Breast epithelium (tissue), 4 donors: ENCODE measurements around the gene SLC41A3. TPM values are rescaled to one million over a fixed set of nuclear protein-coding genes. Genes with fewer than 3 reads are reported as not detected.

Experiments
- DNase-seq, 2 donors: peaks; one replicate each; pipeline ENCODE4 v3.0.0-alpha.2; 2019; ENCODE audit warnings: low spot score in 2 of 2
- H3K27ac ChIP-seq, 2 donors: fragments of 200-600 bp; sonication (generic) in 1 of 2; one replicate each; pipeline ENCODE4 v1.5.1; 2016 to 2019; ENCODE audit warnings: mild to moderate bottlenecking in 1 of 2
- H3K27me3 ChIP-seq, 2 donors: fragments of 200-600 bp; sonication (generic) in 1 of 2; one replicate each; pipeline versions ENCODE4 v1.5.1 to v1.6.0; 2017 to 2019; ENCODE audit warnings: control low read depth in 1 of 2, mild to moderate bottlenecking in 1 of 2
- H3K36me3 ChIP-seq: fragments of 200-600 bp; one replicate; pipeline ENCODE4 v1.5.1; 2019
- H3K4me1 ChIP-seq, 2 donors: fragments of 200-600 bp; sonication (generic); one replicate each; pipeline ENCODE4 v1.5.1; 2016 to 2019; ENCODE audit warnings: control low read depth in 1 of 2
- H3K4me3 ChIP-seq, 3 donors: fragments of 200-600 bp; sonication (generic); 1 replicate in 2 of 3; 2 replicates in 1 of 3; pipeline ENCODE4 v1.5.1; 2016 to 2019; ENCODE audit warnings: mild to moderate bottlenecking in 3 of 3, moderate library complexity in 2 of 3
- H3K9me3 ChIP-seq, 2 donors: fragments of 200-600 bp; sonication (generic) in 1 of 2; one replicate each; pipeline ENCODE4 v1.5.1; 2016 to 2019; ENCODE audit warnings: control low read depth in 1 of 2
- POLR2A ChIP-seq: fragments of 450-650 bp; IDR thresholded peaks from one replicate; pipeline ENCODE4 v1.6.1; 2016; ENCODE audit warnings: antibody characterized with exemption, mild to moderate bottlenecking, moderate library complexity
- POLR2AphosphoS5 ChIP-seq, 3 donors: sonication (generic); formaldehyde crosslinking; IDR thresholded peaks; one replicate each; pipeline ENCODE4 v1.6.1; 2017; ENCODE audit warnings: antibody characterized with exemption in 3 of 3
- intact Hi-C: fragments of 100-400 bp; cut with DNase I; formaldehyde crosslinking; loops from one replicate; pipeline ENCODE4 v1.15.1; 2023; ENCODE audit warnings: low total_unique reads
- total RNA-seq, 3 donors: library from RNA; depleted of rRNA; stranded (reverse); fragments of >200 nt; gene quantifications; one replicate each; pipeline ENCODE4 v1.1.0, GENCODE V29; 2016
- TF ChIP-seq, protein P1 (sequence below), 3 donors: fragments of 450-650 bp; IDR thresholded peaks; one replicate each; pipeline ENCODE4 v1.5.1; 2016 to 2017; ENCODE audit warnings: antibody characterized with exemption in 3 of 3, mild to moderate bottlenecking in 3 of 3, moderate library complexity in 3 of 3

The SLC41A3 gene
- total RNA-seq, 3 donors from 2014 or later = 42.6 to 53.7 (median 50.1) TPM

DNA sequence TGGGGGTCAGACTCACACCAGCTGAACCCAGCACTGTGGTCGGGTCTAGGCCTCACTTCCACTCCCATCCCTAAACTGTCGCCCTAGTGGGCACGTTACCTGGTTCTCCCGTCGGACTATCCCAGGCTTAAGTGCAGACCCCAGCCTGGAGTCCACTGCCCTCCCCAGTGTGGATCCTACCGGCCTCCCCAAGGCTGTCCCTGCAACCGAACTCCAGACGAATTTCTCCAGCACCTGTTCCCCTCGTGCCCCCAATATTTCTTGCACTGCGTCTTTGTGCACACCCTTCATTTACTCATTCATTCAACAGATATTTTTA is 26.5 kb downstream of the SLC41A3 start:
- no peak for DNase-seq
- H3K4me1 ChIP-seq = no peaks in the 10 kb centered on the region
- H3K27ac ChIP-seq = no peak overlapping the region
- H3K36me3 ChIP-seq = no peaks in the 10 kb centered on the region
- H3K4me3 ChIP-seq = no peak overlapping the region
- H3K27me3 ChIP-seq = no peaks in the 10 kb centered on the region
- no peak for TF ChIP-seq POLR2AphosphoS5 (IDR thresholded peaks at IDR 0.05)
- no peak for TF ChIP-seq POLR2A
- TF ChIP-seq, protein P1, sequence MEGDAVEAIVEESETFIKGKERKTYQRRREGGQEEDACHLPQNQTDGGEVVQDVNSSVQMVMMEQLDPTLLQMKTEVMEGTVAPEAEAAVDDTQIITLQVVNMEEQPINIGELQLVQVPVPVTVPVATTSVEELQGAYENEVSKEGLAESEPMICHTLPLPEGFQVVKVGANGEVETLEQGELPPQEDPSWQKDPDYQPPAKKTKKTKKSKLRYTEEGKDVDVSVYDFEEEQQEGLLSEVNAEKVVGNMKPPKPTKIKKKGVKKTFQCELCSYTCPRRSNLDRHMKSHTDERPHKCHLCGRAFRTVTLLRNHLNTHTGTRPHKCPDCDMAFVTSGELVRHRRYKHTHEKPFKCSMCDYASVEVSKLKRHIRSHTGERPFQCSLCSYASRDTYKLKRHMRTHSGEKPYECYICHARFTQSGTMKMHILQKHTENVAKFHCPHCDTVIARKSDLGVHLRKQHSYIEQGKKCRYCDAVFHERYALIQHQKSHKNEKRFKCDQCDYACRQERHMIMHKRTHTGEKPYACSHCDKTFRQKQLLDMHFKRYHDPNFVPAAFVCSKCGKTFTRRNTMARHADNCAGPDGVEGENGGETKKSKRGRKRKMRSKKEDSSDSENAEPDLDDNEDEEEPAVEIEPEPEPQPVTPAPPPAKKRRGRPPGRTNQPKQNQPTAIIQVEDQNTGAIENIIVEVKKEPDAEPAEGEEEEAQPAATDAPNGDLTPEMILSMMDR (IDR thresholded peaks at IDR 0.05) = no peak
- intact Hi-C loops = no loop called here
- no peaks in the 10 kb centered on the region for H3K9me3 ChIP-seq

DNA sequence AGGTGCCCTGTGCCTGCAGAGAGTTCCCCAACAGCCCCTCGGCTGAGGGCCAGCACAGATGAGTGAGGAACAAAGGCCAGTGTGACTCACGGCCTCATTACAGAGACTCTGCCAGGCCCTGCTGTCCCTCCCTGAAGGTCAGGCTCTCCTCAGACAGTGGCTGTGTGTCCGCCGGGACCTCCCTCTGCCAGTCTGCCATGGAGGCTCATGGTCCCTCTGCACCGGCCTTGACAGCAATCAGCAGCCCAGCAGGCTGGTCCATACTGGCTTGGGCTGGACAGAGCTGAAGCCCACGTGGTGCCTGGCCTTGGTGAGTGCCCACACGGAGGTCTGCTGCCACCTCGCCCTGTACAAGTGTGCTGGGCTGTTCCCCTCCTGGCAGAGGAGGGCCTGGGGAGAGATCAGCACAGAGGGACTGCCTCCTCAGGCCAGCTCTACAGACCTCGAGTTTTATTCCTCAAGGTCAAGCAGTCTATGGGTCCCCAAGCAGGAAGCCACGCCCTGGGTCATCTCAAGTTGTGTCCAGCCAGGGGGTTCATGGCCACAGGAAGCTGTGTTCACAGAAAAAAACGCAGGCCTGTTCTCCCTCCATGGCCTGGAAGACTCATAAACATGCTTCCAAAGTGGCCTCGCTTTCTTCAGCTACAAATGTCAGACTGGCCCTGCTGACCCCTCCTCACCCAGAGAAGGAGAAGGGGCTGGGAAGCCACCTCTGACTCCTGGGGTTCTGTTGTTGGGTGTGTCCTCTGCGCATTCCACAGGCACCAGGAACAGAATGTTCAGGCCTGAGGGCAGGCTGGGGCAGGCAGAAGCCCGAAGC is 27.0 kb downstream of the SLC41A3 start:
- Histone ChIP-seq H3K9me3 (no peaks in the 10 kb centered on the region), H3K27ac (no peak overlapping the region), H3K4me1 (no peaks in the 10 kb centered on the region), H3K36me3 (no peaks in the 10 kb centered on the region), H3K27me3 (no peaks in the 10 kb centered on the region), H3K4me3 (no peak overlapping the region)
- intact Hi-C loops = no loop called here
- TF ChIP-seq, protein P1 (IDR thresholded peaks at IDR 0.05) = no peak
- no peak for TF ChIP-seq POLR2AphosphoS5 (IDR thresholded peaks at IDR 0.05)
- no peak for TF ChIP-seq POLR2A
- DNase-seq = no peak

DNA sequence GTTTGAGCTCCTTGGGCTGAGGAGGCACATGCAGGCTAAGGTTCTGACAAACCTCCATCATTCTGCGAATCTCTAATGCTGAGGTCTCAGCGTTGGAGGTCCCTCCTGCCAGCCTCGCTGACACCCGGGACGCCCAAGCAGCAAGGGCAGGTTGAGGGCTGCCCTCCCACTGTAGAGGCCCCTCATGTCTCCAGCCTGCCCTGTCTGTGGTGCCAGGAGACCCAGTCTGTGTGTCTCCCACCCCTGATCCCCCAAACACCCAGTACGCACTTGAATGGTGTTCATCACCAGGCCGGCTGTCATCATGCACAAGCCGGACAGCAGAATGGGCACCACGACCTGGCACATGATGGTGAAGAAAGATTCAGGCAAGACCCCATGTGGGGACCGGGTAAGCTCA is 27.8 kb downstream of the SLC41A3 start:
- TF ChIP-seq, protein P1 (IDR thresholded peaks at IDR 0.05) = no peak
- TF ChIP-seq POLR2A (no peak), POLR2AphosphoS5 (IDR thresholded peaks at IDR 0.05) (no peak)
- H3K27ac ChIP-seq = no peak overlapping the region
- H3K4me3 ChIP-seq = no peak overlapping the region
- H3K27me3 ChIP-seq = no peaks in the 10 kb centered on the region
- H3K36me3 ChIP-seq = no peaks in the 10 kb centered on the region
- no peaks in the 10 kb centered on the region for H3K9me3 ChIP-seq
- no peaks in the 10 kb centered on the region for H3K4me1 ChIP-seq
- intact Hi-C loops = no loop called here
- DNase-seq = no peak

DNA sequence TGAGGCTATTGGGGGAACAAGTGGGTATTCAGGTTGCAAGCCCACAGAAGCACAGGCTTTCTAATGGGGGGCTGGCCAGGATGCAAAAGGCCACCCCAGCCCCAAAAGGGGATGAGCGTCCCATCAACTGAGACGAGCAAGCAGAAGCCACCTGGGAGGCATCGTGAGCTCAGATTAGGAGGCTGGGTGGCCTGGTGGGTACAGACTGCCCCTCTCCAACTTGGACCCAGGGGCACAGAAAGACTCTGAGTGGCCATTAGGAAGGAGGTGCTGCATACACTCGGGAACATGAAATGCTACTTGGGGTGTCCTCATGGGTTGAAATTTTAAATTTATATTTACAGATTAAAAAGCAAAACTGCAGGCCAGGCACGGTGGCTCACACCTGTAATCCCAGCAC is 29.1 kb downstream of the SLC41A3 start:
- no peak overlapping the region for H3K27ac ChIP-seq
- intact Hi-C loops = no loop called here
- H3K4me3 ChIP-seq = no peak overlapping the region
- H3K36me3 ChIP-seq = no peaks in the 10 kb centered on the region
- TF ChIP-seq, protein P1 (IDR thresholded peaks at IDR 0.05) = no peak
- TF ChIP-seq POLR2AphosphoS5 (IDR thresholded peaks at IDR 0.05) (no peak), POLR2A (no peak)
- no peaks in the 10 kb centered on the region for H3K9me3 ChIP-seq
- no peak for DNase-seq
- no peaks in the 10 kb centered on the region for H3K27me3 ChIP-seq
- no peaks in the 10 kb centered on the region for H3K4me1 ChIP-seq

DNA sequence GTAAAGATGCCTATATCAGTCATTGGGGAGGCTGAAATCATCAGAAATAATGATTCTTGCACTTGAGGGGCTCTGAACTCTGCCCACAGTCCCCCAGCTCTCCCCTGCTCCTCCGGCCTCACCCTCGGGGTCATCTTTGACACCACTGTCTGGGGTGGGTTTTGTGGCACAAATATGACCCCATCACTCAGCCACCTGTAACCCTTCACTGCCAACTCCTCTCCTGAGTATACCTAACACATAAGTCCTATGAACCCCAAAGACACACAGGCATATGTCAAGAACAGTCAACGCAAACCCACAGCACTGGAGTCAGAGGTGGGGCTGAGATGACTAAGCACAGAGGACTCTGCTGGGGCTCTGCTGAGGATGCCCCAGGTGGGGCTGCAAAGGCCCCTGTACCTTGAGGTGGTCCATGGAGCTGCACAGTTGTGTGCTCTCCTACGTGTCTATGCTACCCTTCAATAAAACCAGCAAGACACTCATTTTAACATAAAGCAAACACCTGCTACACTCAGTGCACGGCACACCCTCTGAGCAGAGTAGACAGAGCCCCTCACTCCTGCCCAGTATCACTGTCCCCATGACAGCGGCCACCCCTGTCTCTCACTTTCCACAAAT is 29.9 kb downstream of the SLC41A3 start:
- H3K4me3 ChIP-seq = no peak overlapping the region
- TF ChIP-seq POLR2A (no peak), POLR2AphosphoS5 (IDR thresholded peaks at IDR 0.05) (no peak)
- TF ChIP-seq, protein P1 (IDR thresholded peaks at IDR 0.05) = no peak
- H3K36me3 ChIP-seq = no peaks in the 10 kb centered on the region
- no peaks in the 10 kb centered on the region for H3K4me1 ChIP-seq
- no peaks in the 10 kb centered on the region for H3K9me3 ChIP-seq
- H3K27me3 ChIP-seq = no peaks in the 10 kb centered on the region
- DNase-seq = no peak
- no peak overlapping the region for H3K27ac ChIP-seq
- intact Hi-C loops = no loop called here
